Lung (tissue), 12 donors: ENCODE results near the gene OAS3. TPM values are rescaled to one million over a fixed set of nuclear protein-coding genes. Genes with fewer than 3 reads are reported as not detected.

Source experiments
- ATAC-seq: fragments of 200-7000 bp; cut with Tn5 transposase; one replicate; pipeline ENCODE4 v1.9.1; 2020; ENCODE audit warnings: moderate number of reproducible peaks; ENCODE audit not compliant: insufficient read depth, low FRiP score
- DNase-seq, 3 donors: peaks; one replicate each; pipeline ENCODE4 v3.0.0-alpha.2; 2013 to 2017
- H3K27ac ChIP-seq, 2 donors: one replicate each; pipeline ENCODE4 v1.5.1; 2013; ENCODE audit warnings: mild to moderate bottlenecking in 2 of 2, moderate library complexity in 2 of 2, control low read depth in 1 of 2, inconsistent platforms in 1 of 2, low read depth in 1 of 2, low read length in 1 of 2
- H3K27me3 ChIP-seq, 3 donors: one replicate each; pipeline ENCODE4 v1.5.1; 2013; ENCODE audit warnings: low read length in 2 of 3; ENCODE audit not compliant: control insufficient read depth in 3 of 3, insufficient read depth in 3 of 3
- H3K36me3 ChIP-seq, 4 donors: one replicate each; pipeline ENCODE4 v1.5.1; 2013; ENCODE audit warnings: low read length in 4 of 4, mild to moderate bottlenecking in 1 of 4, moderate library complexity in 1 of 4; ENCODE audit not compliant: control insufficient read depth in 4 of 4, insufficient read depth in 4 of 4
- H3K4me1 ChIP-seq, 5 donors: one replicate each; pipeline ENCODE4 v1.5.1; 2013; ENCODE audit warnings: low read length in 5 of 5, mild to moderate bottlenecking in 2 of 5, moderate library complexity in 1 of 5; ENCODE audit not compliant: control insufficient read depth in 5 of 5, insufficient read depth in 5 of 5
- H3K4me3 ChIP-seq: one replicate; pipeline ENCODE4 v1.5.1; 2013; ENCODE audit warnings: mild to moderate bottlenecking, control low read depth, moderate library complexity
- H3K9ac ChIP-seq, 2 donors: one replicate each; pipeline ENCODE4 v1.5.1; 2013; ENCODE audit warnings: low read length in 2 of 2, control low read depth in 1 of 2; ENCODE audit not compliant: insufficient read depth in 1 of 2
- H3K9me3 ChIP-seq, 4 donors: one replicate each; pipeline ENCODE4 v1.5.1; 2013; ENCODE audit warnings: low read length in 3 of 4, mild to moderate bottlenecking in 1 of 4, moderate library complexity in 1 of 4; ENCODE audit not compliant: control insufficient read depth in 4 of 4, insufficient read depth in 3 of 4
- CTCF ChIP-seq: IDR thresholded peaks from 2 replicates; pipeline ENCODE4 v1.5.1; 2012; ENCODE audit warnings: mild to moderate bottlenecking; ENCODE audit errors: control extremely low read depth, extremely low read depth
- WGBS, 2 donors: extraction: QIAGEN DNeasy Blood & Tissue Kit; methylation state at CpG; one replicate each; pipeline ENCODE4 v1.1.7; 2013; 5-methylcytosine and 5-hydroxymethylcytosine counted together
- polyA plus RNA-seq, 2 donors: library from polyadenylated mRNA; stranded (reverse); fragments of 200-250 nt; gene quantifications; one replicate each; pipeline ENCODE4 v1.2.1, GENCODE V29; 2013
- total RNA-seq, 2 donors: library from RNA; depleted of rRNA in 1 of 2; stranded (reverse); fragments of >200 nt in 1 of 2; gene quantifications; one replicate each; pipeline ENCODE4 v1.2.1, GENCODE V29; 2014 to 2021
- donor health status: control.
- donor health status: control.
- donor health status: Bipolar disorder and iron deficiency.
- donor health status: healthy.
- donor health status: DM: yes; HTN: yes; CAD: no.

The OAS3 gene
- total and polyA plus RNA-seq, 4 donors: 5.7 to 31.9 (median 19.3) TPM

GRCh38 chr12:112941528-112942335, 3.5 kb downstream of the OAS3 start:
- ATAC-seq (no peak), DNase-seq (no peak)
- H3K27me3 ChIP-seq: no peaks in the 10 kb centered on the region
- peaks cover 0 to 13% (median 3%) of the 10 kb centered on the region in 5 donors for H3K4me1 ChIP-seq
- WGBS, 2 donors: 91 to 94% methylated on average over 16 of the region's 16 CpGs
- no peak overlapping the region for H3K9ac ChIP-seq
- H3K36me3 ChIP-seq: peaks cover 0 to 18% (median 12%) of the 10 kb centered on the region in 4 donors
- TF ChIP-seq CTCF: no peak
- no peak overlapping the region for H3K27ac ChIP-seq
- H3K9me3 ChIP-seq: peaks cover 0 to 2% (median 0%) of the 10 kb centered on the region in 4 donors
- no peak overlapping the region for H3K4me3 ChIP-seq

- H3K4me3 ChIP-seq: no peak overlapping the region
- no peaks in the 10 kb centered on the region for H3K27me3 ChIP-seq
- ATAC-seq (no peak), DNase-seq (no peak)
- H3K9me3 ChIP-seq: peaks cover 0 to 2% (median 0%) of the 10 kb centered on the region in 4 donors
- WGBS, 2 donors: 98 to 100% methylated on average over 1 of the region's 1 CpG
- peaks cover 0 to 13% (median 3%) of the 10 kb centered on the region in 5 donors for H3K4me1 ChIP-seq
- no peak overlapping the region for H3K27ac ChIP-seq
- peaks cover 5 to 24% (median 15%) of the 10 kb centered on the region in 4 donors for H3K36me3 ChIP-seq
- TF ChIP-seq CTCF: no peak
- H3K9ac ChIP-seq: no peak overlapping the region
Observed at GRCh38 chr12:112942572-112942971, 4.3 kb downstream of the OAS3 start.

GRCh38 chr12:112944024-112944690, 5.9 kb downstream of the OAS3 start:
- Histone ChIP-seq H3K27me3 (no peaks in the 10 kb centered on the region), H3K4me1 (peaks cover 0 to 6% (median 3%) of the 10 kb centered on the region in 5 donors), H3K9me3 (peaks cover 0 to 2% (median 0%) of the 10 kb centered on the region in 4 donors), H3K9ac (no peak overlapping the region), H3K27ac (no peak overlapping the region), H3K36me3 (peaks cover 5 to 34% (median 26%) of the 10 kb centered on the region in 4 donors), H3K4me3 (no peak overlapping the region)
- DNase-seq (no peak), ATAC-seq (no peak)
- 95 to 97% methylated on average over 15 of the region's 15 CpGs for WGBS, 2 donors
- no peak for TF ChIP-seq CTCF
